ENCODE measurements around the gene DDX59.
"Not testable (repeated sequence)": the region's sequence is repeated elsewhere in the genome, so short reads cannot be mapped to it uniquely, and the experiment has no call there.

Gene DDX59

DNA sequence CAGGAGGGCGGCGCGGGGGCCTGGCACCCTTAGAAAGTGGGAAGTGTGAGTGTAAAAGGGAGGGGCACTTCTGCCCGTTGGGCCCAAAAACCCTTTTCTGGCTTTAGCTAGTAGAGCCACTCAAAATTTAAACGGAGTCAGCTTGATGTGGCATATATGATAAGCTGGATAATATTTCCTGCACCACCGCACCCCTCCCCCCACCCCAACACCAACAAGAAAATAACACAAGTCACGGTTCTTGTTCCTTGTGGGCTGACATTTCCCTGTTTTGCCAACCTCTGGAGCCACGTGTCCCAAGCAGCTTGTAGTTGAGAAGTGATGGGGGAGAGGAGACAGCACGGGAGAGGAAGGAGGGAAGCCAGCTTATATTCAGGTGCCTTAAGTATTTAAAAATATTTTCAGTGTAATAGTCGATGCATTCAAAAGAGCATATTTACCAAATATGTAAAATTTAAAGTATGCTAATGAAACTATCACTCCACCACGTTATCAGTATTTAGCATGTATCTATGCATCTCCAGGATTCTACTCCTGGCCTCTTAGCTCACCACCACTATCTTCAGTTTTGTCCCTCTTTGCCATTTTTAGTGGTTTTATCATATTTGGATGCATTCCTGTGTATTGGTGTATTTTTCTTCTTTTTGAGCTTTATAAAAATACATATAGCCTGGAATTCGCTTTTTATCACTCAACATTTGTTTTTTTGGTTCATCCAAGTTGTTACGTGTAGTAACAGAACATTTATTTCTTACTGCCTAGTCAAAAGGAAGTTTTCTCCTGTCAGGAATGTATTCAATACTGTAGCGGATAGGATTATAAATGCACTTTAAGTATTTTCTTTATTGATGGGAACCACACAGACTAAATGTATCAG lies 773 bp upstream of the DDX59 start:
- peak; percentile 69 for DNase-seq (ENCODE audit: low read depth)

- DNase-seq (ENCODE audit: low read depth), result peak; percentile 10
Observed at GRCh38 chr1:200668514-200669313, 993 bp downstream of the DDX59 start.

DNA sequence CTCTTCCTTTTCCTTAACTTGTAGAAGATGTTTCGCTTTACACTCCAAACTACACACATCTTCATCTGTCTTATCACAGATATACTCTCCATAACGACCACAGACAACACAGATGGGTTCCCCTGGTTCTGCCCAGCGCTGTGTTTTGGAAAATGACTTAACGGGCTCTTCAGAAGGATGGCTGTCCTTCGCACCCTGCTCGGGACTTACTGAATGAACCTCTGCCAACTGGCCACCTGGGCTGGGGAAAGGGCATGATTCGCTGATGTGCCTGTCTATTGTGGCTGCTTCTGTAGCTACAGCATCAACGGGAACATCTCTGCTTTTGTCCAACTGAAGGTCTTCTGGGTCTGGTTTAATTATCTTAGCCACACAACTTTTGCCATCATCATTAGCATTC lies 3.4 kb downstream of the DDX59 start:
- no peak for DNase-seq (ENCODE audit: low read depth)

- DNase-seq (ENCODE audit: low read depth), result no peak
Observed at GRCh38 chr1:200665861-200666260, 3.8 kb downstream of the DDX59 start.

GRCh38 chr1:200660719-200661118 lies 9.0 kb downstream of the DDX59 start:
- no peak for DNase-seq (ENCODE audit: low read depth)

- DNase-seq (ENCODE audit: low read depth), result peak; percentile 77
Observed at GRCh38 chr1:200659269-200659668, 10.4 kb downstream of the DDX59 start.

DNA sequence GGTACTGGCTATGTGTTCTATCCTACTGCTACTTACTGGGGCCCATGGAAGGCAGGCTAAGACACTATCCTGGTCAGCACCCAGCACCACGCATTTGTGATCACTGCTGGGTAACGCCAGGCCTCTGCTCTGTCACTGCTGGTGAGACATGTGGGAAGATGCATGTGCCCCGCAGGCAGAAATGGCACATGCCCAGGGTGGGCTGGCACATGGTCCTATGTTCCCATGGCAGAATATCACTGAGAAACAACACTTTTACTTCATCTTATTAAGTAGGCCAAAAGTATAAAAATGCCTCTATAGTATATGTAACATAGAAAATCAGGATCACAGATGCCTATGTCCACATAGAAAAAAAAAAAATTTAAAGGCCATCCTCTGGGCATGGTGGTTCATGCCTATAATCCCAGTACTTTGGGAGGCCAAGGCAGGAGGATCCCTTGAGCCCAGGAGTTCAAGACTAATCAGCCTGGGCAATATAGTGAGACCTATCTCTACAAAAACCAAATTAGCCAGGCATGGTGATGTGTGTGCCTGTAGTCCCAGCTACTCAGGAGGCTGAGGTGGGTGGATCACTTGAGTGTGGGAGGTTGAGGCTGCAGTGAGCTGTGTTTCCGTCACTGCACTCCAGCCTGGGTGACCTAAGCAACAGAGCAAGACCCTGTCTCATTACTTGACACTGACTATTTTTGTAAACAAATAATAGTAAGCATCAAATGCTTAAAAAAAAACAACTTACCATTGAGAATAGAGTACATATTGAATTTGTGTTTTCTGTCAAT lies 11.5 kb downstream of the DDX59 start:
- DNase-seq (ENCODE audit: low read depth), result no peak

- peak; percentile 58 for DNase-seq (ENCODE audit: low read depth)
Observed at GRCh38 chr1:200654660-200655059, 15.0 kb downstream of the DDX59 start.

DNA sequence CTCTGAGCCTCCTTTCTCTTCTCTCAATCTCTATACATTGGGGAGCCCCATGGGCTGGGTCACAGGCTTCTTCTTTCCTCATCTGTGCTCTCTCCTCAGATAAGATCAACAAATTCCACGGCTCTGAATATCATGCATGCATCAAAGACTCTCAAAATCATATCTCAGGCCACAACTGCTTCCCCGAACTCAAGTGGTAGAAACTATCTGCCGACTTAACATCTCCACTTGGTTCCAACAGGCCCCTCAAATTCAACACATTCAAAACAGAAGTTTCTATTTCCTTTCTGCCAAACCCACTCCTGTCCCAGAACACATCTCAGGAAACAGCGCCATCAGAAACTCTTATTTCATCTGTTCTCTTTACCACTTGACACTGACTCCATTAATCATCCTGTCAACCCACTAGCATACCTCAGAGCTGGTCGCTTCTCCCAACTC lies 16.7 kb downstream of the DDX59 start:
- DNase-seq (ENCODE audit: low read depth), result no peak

- no peak for DNase-seq (ENCODE audit: low read depth)
Observed at GRCh38 chr1:200652378-200652777, 17.3 kb downstream of the DDX59 start.

- no peak for DNase-seq (ENCODE audit: low read depth)
Observed at GRCh38 chr1:200646515-200646914, 23.2 kb downstream of the DDX59 start.

DNA sequence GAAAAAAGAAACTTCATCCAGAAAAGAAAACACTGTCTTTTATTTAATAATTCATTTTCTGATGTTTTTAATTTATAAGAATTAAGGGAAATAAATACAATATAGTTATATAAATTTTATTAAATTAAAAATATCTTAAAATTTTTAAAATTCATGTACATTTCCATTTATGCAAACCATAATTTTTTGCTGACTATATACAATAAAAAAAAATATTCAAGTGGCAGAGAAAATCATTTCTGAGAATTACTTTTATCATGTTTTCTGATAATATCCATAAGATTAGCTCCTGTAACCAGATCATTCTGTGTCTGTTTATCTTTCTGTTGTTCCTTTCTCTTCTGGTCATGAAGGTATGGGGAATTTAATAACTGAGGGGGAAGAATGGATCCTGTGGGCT lies 25.7 kb downstream of the DDX59 start:
- DNase-seq (ENCODE audit: low read depth), result no peak

DNA sequence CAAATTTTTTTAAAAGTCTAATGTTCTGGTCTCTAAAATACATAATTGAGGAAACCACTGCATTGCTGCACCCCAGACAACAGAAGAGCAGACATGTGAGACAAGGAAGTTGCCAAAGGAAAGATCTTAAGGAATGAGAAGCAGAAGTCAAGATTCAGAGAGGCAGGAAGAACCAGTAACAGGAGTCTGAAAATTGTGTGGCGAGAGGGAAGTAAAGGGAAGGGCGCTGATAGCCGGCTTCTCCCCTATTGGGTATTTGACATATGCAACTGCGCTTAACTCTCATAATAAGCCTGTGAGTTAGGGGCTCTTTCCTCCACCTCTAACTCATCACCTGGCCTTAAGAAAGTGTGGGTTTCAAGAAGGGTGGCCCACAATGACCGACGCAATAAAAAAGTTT lies 27.2 kb downstream of the DDX59 start:
- DNase-seq (ENCODE audit: low read depth), result no peak

DNA sequence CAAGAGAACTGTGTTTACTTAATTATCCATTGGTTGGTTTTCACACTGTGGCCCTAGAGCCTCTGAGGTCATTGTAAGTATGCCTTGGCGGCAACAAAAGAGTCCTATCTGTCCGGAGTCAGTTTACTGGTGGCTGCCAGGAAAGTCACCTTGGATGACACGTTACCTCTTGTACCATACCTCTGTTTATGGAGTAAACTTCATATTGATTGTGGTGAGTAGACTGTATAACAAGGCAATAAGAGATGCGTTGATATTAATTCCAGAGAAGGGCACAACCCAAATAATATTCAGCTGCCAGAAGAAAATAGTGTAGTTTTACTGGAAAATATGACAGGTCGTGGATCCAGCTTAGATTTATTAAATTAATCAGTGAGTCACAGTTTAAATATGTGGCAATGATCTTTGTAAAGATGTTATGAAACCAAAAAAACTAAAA lies 28.7 kb downstream of the DDX59 start:
- DNase-seq (ENCODE audit: low read depth), result peak; percentile 16

DNA sequence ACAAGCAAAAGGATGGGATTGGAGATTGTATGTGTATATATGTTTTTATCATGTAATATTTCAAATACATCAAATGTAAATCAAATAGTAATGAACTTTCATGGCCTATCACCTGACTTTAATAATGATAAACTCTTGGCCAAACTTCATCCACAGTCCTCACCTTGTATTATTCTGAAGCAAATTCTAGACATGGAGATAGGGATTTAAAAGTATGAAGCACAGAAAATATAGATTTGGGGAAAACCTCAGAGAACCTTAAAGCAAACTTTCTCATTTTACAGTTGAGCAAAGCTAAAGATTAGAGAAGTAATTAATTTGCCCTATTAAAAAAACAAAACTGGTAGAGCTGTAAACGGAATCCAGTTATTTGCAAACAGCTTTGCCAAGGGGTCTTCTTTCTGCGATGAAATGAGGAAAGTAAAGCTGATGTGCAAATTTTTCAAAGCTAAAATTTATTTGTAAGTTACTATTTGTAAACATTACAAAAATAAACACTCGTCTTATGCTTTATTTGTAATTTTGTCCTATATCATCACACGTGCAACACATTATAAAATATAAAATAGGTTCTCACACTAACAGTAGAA lies 29.2 kb downstream of the DDX59 start:
- no peak for DNase-seq (ENCODE audit: low read depth)

DNA sequence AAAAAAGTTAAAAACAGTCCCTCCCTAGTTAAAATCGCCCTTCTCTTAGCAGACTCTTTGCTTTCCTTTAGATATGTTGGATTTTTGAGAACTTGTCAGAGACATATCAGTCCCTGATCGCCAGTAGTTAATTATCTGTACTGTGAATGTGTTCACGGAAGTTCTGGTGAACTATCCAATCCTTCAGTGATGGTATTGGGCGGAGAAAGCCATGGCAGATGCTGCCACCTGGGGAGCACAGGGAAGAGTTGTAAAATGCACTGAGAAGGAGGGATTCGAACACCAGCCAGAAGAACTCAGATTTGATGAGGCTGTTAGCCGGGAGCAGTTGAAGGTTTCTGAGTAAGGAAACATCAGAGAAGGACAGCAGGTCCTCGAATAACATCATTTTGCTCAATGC lies 31.6 kb downstream of the DDX59 start:
- DNase-seq (ENCODE audit: low read depth), result no peak

- DNase-seq (ENCODE audit: low read depth), result no peak
Observed at GRCh38 chr1:200636681-200637080, 33.0 kb downstream of the DDX59 start.

- DNase-seq (ENCODE audit: low read depth), result no peak
Observed at GRCh38 chr1:200634261-200635122, 35.2 kb downstream of the DDX59 start.

GRCh38 chr1:200631375-200631774 lies 38.3 kb downstream of the DDX59 start:
- DNase-seq (ENCODE audit: low read depth), result no peak

DNA sequence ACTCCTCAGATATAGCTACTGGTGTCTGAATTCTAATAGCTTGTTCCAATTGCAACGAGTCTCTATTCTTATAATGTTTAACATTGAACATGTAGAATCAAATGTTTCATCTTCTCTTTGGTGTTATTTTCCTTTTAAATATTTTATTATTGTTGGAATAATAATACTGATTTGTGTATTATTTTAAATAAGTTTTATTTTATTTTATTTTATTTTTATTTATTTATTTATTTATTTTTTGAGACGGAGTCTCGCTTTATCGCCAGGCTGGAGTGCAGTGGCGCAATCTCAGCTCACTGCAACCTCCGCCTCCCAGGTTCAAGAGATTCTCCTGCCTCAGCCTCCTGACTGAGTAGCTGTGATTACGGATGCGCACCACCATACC lies 39.2 kb downstream of the DDX59 start:
- not testable (repeated sequence) for DNase-seq (ENCODE audit: low read depth)
